K562 (cell line): ENCODE data around the gene TNIK. TPM values are rescaled to one million over a fixed set of nuclear protein-coding genes. Genes with fewer than 3 reads are reported as not detected.
A peak's percentile ranks its signal among the peaks of the same experiment; 100 is the strongest.

Source experiments
- ATAC-seq: fragments of 200-7000 bp; cut with Tn5 transposase; 3 replicates; pipeline ENCODE4 v1.9.1; 2020; ENCODE audit warnings: moderate library complexity
- BruUV-seq: library from RNA; stranded (reverse); fragments of 400-500 nt; replicated peaks from 2 replicates; lab custom pipeline; 2021; lab: Mats Ljungman, UMichigan
- CTCF ChIA-PET: fragments of 300-600 bp; formaldehyde crosslinking; extraction: SDS; loops from one replicate; lab custom pipeline; 2021; ENCODE audit warnings: low intra/inter-chr PET ratio; lab: Yijun Ruan, JAX
- POLR2A ChIA-PET: fragments of 300-600, 350-650 bp; sonication (Branson Sonifier 250); formaldehyde crosslinking; extraction: SDS; loops from one replicate; lab custom pipeline; 2021; ENCODE audit warnings: antibody characterized with exemption, inconsistent platforms; lab: Yijun Ruan, JAX
- DNase-seq, 4 experiments: peaks; one replicate each; pipeline versions ENCODE4 v3.0.0 to v3.0.0-alpha.2; 2011 to 2018; ENCODE audit warnings: low spot score in 3 of 4, mixed read lengths in 3 of 4; ENCODE audit errors: extremely low read depth in 1 of 4
- FAIRE-seq: peaks from 2 replicates; lab custom pipeline; 2011; peaks lifted over from hg19 to GRCh38; lab: Jason Lieb, UNC
- H2AFZ ChIP-seq: 2 replicates; pipeline ENCODE4 v1.6.0; 2011; ENCODE audit warnings: low read depth, low read length, control low read depth, inconsistent platforms
- H3K27ac ChIP-seq: fragments of 200-600 bp; 3 replicates; pipeline ENCODE4 v1.8.0; 2011; ENCODE audit warnings: low read depth, mild to moderate bottlenecking, control low read depth, inconsistent platforms, low read length, moderate library complexity, mixed read lengths; ENCODE audit errors: extremely low read depth
- H3K27me3 ChIP-seq, 2 experiments: fragments of 300-600 bp in 1 of 2; 2 replicates in 1 of 2; 3 replicates in 1 of 2; pipeline versions ENCODE4 v1.6.0 to v1.8.0; 2011; ENCODE audit warnings: inconsistent platforms in 2 of 2, low read length in 2 of 2, mild to moderate bottlenecking in 1 of 2, mixed read lengths in 1 of 2, moderate library complexity in 1 of 2; ENCODE audit not compliant: control insufficient read depth in 2 of 2, insufficient read depth in 2 of 2
- H3K36me3 ChIP-seq: fragments of 300-600 bp; 3 replicates; pipeline ENCODE4 v1.8.0; 2011; ENCODE audit warnings: mild to moderate bottlenecking, low read length, inconsistent platforms; ENCODE audit not compliant: control insufficient read depth, insufficient read depth
- H3K4me1 ChIP-seq, 2 experiments: fragments of 200-600 bp in 1 of 2; replicated peaks in 1 of 2; 2 replicates in 1 of 2; 3 replicates in 1 of 2; pipeline versions ENCODE4 v1.5.1 to v1.8.0; 2011; ENCODE audit warnings: inconsistent platforms in 2 of 2, low read length in 2 of 2, mild to moderate bottlenecking in 1 of 2, mixed read lengths in 1 of 2, moderate library complexity in 1 of 2; ENCODE audit not compliant: control insufficient read depth in 2 of 2, insufficient read depth in 2 of 2
- H3K4me2 ChIP-seq: 2 replicates; pipeline ENCODE4 v1.6.1; 2011; ENCODE audit warnings: low read length, control low read depth, inconsistent platforms, mixed read lengths; ENCODE audit not compliant: insufficient read depth
- H3K4me3 ChIP-seq: fragments of 200-600 bp; sonication (generic), shearing (Covaris generic); 2 replicates; pipeline ENCODE4 v1.5.1; 2016; ENCODE audit warnings: control low read depth, inconsistent platforms
- H3K79me2 ChIP-seq: fragments of 200-600 bp; 3 replicates; pipeline ENCODE4 v1.8.0; 2011; ENCODE audit warnings: low read length, inconsistent platforms; ENCODE audit not compliant: control insufficient read depth, insufficient read depth
- H3K9ac ChIP-seq, 2 experiments: 2 replicates each; pipeline versions ENCODE4 v1.6.0 to v1.6.1; 2011; ENCODE audit warnings: low read depth in 2 of 2, low read length in 2 of 2, control low read depth in 1 of 2, inconsistent platforms in 1 of 2, mild to moderate bottlenecking in 1 of 2, mixed read lengths in 1 of 2; ENCODE audit not compliant: insufficient read depth in 1 of 2
- H3K9me1 ChIP-seq: one replicate; pipeline ENCODE4 v1.6.0; 2011; ENCODE audit warnings: inconsistent platforms, mild to moderate bottlenecking, low read length, moderate library complexity; ENCODE audit not compliant: control insufficient read depth, insufficient read depth
- H3K9me3 ChIP-seq: replicated peaks from 2 replicates; pipeline ENCODE4 v1.5.1; 2011; ENCODE audit warnings: low read depth, low read length, inconsistent platforms; ENCODE audit not compliant: control insufficient read depth, insufficient read depth
- H4K20me1 ChIP-seq: replicated peaks from 2 replicates; pipeline ENCODE4 v1.6.1; 2011; ENCODE audit warnings: low read length, inconsistent platforms, mixed read lengths; ENCODE audit not compliant: control insufficient read depth, insufficient read depth
- EP400 ChIP-seq: fragments of 450-650 bp; IDR thresholded peaks from 2 replicates; pipeline ENCODE4 v1.6.1; 2017; ENCODE audit warnings: antibody characterized with exemption, mild to moderate bottlenecking, moderate library complexity
- HDAC8 ChIP-seq: fragments of 450-650 bp; IDR thresholded peaks from 2 replicates; pipeline ENCODE4 v1.6.1; 2016; ENCODE audit warnings: mild to moderate bottlenecking, missing genetic modification characterization, moderate library complexity, missing compliant biosample characterization
- KLF10 ChIP-seq: fragments of 250-450 bp; sonication (Bioruptor Pico); IDR thresholded peaks from 2 replicates; pipeline ENCODE4 v1.6.1; 2021; ENCODE audit warnings: matching md5 sums
- RCOR1 ChIP-seq, 2 experiments: IDR thresholded peaks; 2 replicates each; pipeline ENCODE4 v1.6.1; 2012; ENCODE audit warnings: low read depth in 2 of 2, low read length in 2 of 2, borderline replicate concordance in 1 of 2, improper control_type of control experiment in 1 of 2
- WGBS: fragments of 100-300 bp; shearing (Covaris generic); methylation state at CpG from one replicate; pipeline ENCODE4 v1.1.6; 2016; ENCODE audit warnings: low coverage, mixed read lengths; ENCODE audit not compliant: insufficient coverage; ENCODE audit errors: missing lambda C conversion rate; 5-methylcytosine and 5-hydroxymethylcytosine counted together
- in situ Hi-C: fragments of 300-500 bp; cut with MboI; formaldehyde crosslinking; loops from 4 replicates; pipeline ENCODE4 v1.15.0; 2018; ENCODE audit warnings: inconsistent platforms, mixed read lengths
- intact Hi-C: fragments of 100-400 bp; cut with micrococcal nuclease; formaldehyde crosslinking; loops from 2 replicates; pipeline ENCODE4 v1.14.2; 2022
- polyA plus RNA-seq, 8 experiments: library from polyadenylated mRNA; depleted of rRNA in 4 of 8; stranded (reverse) in 5 of 8; unstranded in 3 of 8; fragments of >200 nt; fragmentation: Nextera tagmentation in 2 of 8; fragmentation: Illumina TruSeq in 1 of 8; extraction: Ambion mirVana in 2 of 8; extraction: Trizol in 1 of 8; gene quantifications; 2 replicates each; pipeline versions ENCODE4 v1.2.1 to v1.2.3, GENCODE V29; 2011 to 2014; ENCODE audit warnings: inconsistent platforms in 1 of 8, missing spikeins in 1 of 8
- total RNA-seq, 7 experiments: library from RNA; depleted of rRNA in 6 of 7; stranded (reverse); fragments of >200 nt in 6 of 7; fragmentation: Illumina TruSeq in 2 of 7; extraction: Trizol in 2 of 7; gene quantifications; 2 replicates each; pipeline versions ENCODE4 v1.2.1 to v1.2.3, GENCODE V29; 2011 to 2021; ENCODE audit warnings: low replicate concordance in 1 of 7
- TF ChIP-seq, protein P1 (sequence below), 2 experiments: IDR thresholded peaks in 1 of 2; conservative IDR thresholded peaks in 1 of 2; 2 replicates each; pipeline ENCODE4 v1.6.1; 2016; ENCODE audit warnings: low read depth in 2 of 2, mild to moderate bottlenecking in 1 of 2, missing compliant biosample characterization in 1 of 2, missing genetic modification characterization in 1 of 2, moderate library complexity in 1 of 2

TNIK gene
- total and polyA plus RNA-seq, 9 of the 15 experiments (the other 6 are each of a cell fraction or from before 2014, with no cell fraction given) = 6.6 to 39.0 (median 24.7) TPM

DNA sequence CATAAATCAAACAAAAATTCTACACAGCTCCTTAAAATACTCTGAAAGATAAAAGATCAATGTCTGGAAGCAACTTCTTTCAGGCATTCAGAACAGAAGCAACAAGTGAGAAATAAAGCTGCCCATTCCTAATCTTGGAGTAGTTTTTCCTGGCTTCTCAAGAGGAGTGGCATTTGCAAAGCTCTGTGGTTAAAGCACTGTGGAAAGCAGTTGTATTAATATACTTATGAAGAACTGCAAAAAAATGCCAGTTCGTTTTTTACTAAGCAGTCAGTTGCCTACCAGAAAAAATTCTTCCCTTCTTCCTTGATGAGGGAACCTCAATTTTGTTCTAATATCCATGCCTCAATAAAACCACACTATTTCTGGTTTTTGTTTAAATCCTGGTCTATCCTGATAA, 197.8 kb downstream of the TNIK start:
- no peaks in the 10 kb centered on the region for H3K27me3 ChIP-seq
- in situ Hi-C loops = no loop called here
- FAIRE-seq = no peak
- no TSS peak for BruUV-seq
- H3K27ac ChIP-seq = no peak overlapping the region
- no peaks in the 10 kb centered on the region for H3K36me3 ChIP-seq
- no peaks in the 10 kb centered on the region; a peak in 2 of 5 replicates for H3K4me1 ChIP-seq
- H3K79me2 ChIP-seq = no peaks in the 10 kb centered on the region; the same call in 2 of the 3 replicates
- H2AFZ ChIP-seq = no peak overlapping the region
- POLR2A ChIA-PET = interaction anchor here (1.3 to 1.7 kb wide), 2 partner anchors 9 to 12 kb away, joined by 5 to 9 read pairs; no protein-coding TSS in a partner anchor
- H3K4me2 ChIP-seq = no peak overlapping the region
- H3K9ac ChIP-seq = no peak overlapping the region
- H3K4me3 ChIP-seq = no peak overlapping the region
- DNase-seq = no peak
- H4K20me1 ChIP-seq = peaks cover 10% of the 10 kb centered on the region; the same call in 1 of the 2 replicates
- H3K9me3 ChIP-seq = no peaks in the 10 kb centered on the region
- CTCF ChIA-PET = interaction anchor here (0.6 kb wide), 1 partner anchor 1454 kb away, joined by 3 read pairs; no protein-coding TSS in a partner anchor
- 18% methylated on average over 1 of the region's 1 CpG for WGBS
- TF ChIP-seq KLF10 (CRISPR knock-in tag) = no peak
- TF ChIP-seq RCOR1 (IDR thresholded peaks at IDR 0.05; ENCODE audit: borderline replicate concordance in 1 of 2, low read depth in 2 of 2, low read length in 2 of 2) = no peak
- TF ChIP-seq EP400 = no peak
- TF ChIP-seq, protein P1, sequence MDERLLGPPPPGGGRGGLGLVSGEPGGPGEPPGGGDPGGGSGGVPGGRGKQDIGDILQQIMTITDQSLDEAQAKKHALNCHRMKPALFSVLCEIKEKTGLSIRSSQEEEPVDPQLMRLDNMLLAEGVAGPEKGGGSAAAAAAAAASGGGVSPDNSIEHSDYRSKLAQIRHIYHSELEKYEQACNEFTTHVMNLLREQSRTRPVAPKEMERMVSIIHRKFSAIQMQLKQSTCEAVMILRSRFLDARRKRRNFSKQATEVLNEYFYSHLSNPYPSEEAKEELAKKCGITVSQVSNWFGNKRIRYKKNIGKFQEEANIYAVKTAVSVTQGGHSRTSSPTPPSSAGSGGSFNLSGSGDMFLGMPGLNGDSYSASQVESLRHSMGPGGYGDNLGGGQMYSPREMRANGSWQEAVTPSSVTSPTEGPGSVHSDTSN (CRISPR knock-in tag; IDR thresholded peaks at IDR 0.05; ENCODE audit: low read depth) = no peak
- TF ChIP-seq, protein P1 (tag; conservative IDR thresholded peaks at IDR 0.05; ENCODE audit: low read depth) = 0 out of 2 replicates have a peak, but pooled peaks have one; percentile 23
- TF ChIP-seq HDAC8 (tag) = no peak
- intact Hi-C loops = no loop called here
- H3K9me1 ChIP-seq = no peaks in the 10 kb centered on the region
- ATAC-seq = no peak
